ENCODE measurements around the gene RGS8.

DNA sequence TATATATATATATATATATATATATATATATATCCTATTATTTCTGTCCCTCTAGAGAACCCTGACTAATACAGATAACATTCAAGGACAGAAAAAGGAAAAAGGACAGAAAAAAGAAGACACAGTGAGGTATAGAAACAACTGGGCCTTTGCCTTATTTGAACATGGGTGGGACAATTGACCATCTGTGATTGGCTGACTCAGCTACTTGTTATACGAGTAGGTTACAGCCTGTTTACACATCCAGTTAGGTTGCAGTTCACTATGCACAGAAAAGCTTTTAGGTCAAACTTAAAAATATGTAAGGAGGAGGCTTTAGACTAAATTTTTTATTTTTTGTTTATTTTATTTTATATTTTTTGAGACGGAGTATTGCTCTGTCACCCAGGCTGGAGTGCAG is 39.8 kb upstream of the RGS8 start:
- TF ChIP-seq, protein P1, sequence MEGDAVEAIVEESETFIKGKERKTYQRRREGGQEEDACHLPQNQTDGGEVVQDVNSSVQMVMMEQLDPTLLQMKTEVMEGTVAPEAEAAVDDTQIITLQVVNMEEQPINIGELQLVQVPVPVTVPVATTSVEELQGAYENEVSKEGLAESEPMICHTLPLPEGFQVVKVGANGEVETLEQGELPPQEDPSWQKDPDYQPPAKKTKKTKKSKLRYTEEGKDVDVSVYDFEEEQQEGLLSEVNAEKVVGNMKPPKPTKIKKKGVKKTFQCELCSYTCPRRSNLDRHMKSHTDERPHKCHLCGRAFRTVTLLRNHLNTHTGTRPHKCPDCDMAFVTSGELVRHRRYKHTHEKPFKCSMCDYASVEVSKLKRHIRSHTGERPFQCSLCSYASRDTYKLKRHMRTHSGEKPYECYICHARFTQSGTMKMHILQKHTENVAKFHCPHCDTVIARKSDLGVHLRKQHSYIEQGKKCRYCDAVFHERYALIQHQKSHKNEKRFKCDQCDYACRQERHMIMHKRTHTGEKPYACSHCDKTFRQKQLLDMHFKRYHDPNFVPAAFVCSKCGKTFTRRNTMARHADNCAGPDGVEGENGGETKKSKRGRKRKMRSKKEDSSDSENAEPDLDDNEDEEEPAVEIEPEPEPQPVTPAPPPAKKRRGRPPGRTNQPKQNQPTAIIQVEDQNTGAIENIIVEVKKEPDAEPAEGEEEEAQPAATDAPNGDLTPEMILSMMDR (IDR thresholded peaks at IDR 0.05) = no peak
- TF ChIP-seq POLR2A (IDR thresholded peaks at IDR 0.05) = no peak

Data from heart left ventricle (tissue), 13 donors.